ENCODE data around the gene LCN10. TPM values are rescaled to one million over a fixed set of nuclear protein-coding genes. Genes with fewer than 3 reads are reported as not detected.

LCN10 gene
- total and polyA plus RNA-seq, 2 donors (not counting 3 experiments of a cell fraction or from before 2014, with no cell fraction given), result not detected

DNA sequence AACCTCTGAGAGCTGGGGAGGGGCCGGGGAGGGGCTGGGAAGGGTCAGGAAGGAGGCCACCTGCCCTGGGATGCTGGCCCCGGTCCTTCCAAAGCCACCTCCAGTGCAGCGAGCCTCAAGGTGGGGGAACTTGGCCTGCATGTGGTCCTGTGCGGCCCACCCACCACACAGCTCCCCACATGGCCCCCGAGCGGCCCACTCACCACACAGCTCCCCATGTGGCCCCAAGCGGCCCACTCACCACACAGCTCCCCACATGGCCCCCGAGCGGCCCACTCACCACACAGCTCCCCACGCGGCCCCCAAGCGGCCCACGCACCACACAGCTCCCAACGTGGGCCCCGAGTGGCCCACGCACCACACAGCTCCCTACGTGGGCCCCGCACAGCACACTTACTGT is 2.0 kb upstream of the LCN10 start:
- dilution Hi-C loops (cut with MboI; ENCODE audit: extremely low pct_ligation_motif_present, low sequenced_read_pairs) (no loop called here), intact Hi-C loops (cut with micrococcal nuclease) (no loop called here)
- no peak overlapping the region for H2AFZ ChIP-seq (ENCODE audit: low read depth, low read length)
- H3K79me2 ChIP-seq (ENCODE audit: control insufficient read depth, insufficient read depth, low read length), result no peaks in the 10 kb centered on the region
- no peaks in the 10 kb centered on the region for H3K9me1 ChIP-seq (replicated peaks; ENCODE audit: control insufficient read depth, extremely low read depth, insufficient read depth, low read length)
- FAIRE-seq (no peak), DNase-seq (ENCODE audit: low read depth, low spot score) (no peak)
- no peaks in the 10 kb centered on the region for H3K36me3 ChIP-seq (ENCODE audit: control insufficient read depth in 2 of 2, extremely low read depth in 1 of 2, insufficient read depth in 2 of 2, low read length in 2 of 2)
- no peak overlapping the region for H3K4me2 ChIP-seq (ENCODE audit: insufficient read depth, low read length)
- no peak overlapping the region for H3K27ac ChIP-seq (ENCODE audit: insufficient read depth, low read depth, low read length)
- no TSS peak for BruUV-seq (replicated peaks)
- H3K9ac ChIP-seq (replicated peaks; ENCODE audit: extremely low read depth, insufficient read depth, low read length), result no peak overlapping the region
- ChIA-PET POLR2A (interaction anchor here (1.3 kb wide), 1 partner anchor 17 kb away, joined by 9 read pairs; no protein-coding TSS in a partner anchor), CTCF (interaction anchor here (1.3 to 6.0 kb wide), 2 partner anchors 13 to 15 kb away, joined by 3 to 31 read pairs; partner anchors contain the start of gene LCN8)
- H3K27me3 ChIP-seq (ENCODE audit: control insufficient read depth in 2 of 2, insufficient read depth in 2 of 2, low read length in 2 of 2), result peaks cover 0 to 5% of the 10 kb centered on the region in 2 experiments
- no peaks in the 10 kb centered on the region for H3K9me3 ChIP-seq (replicated peaks; ENCODE audit: control insufficient read depth, insufficient read depth, low read length)
- no peak overlapping the region for H3K4me3 ChIP-seq (replicated peaks in 1 of 3; ENCODE audit: insufficient read depth in 1 of 3, low read depth in 1 of 3, low read length in 3 of 3)
- no peaks in the 10 kb centered on the region for H4K20me1 ChIP-seq (replicated peaks; ENCODE audit: control insufficient read depth, extremely low read depth, insufficient read depth, low read length)
- no peaks in the 10 kb centered on the region for H3K4me1 ChIP-seq (ENCODE audit: control insufficient read depth, extremely low read depth, insufficient read depth, low read length)
- TF ChIP-seq JUN (IDR thresholded peaks at IDR 0.05; ENCODE audit: borderline replicate concordance, insufficient read depth, insufficient read length, low read depth), result no peak

- H3K36me3 ChIP-seq (ENCODE audit: control insufficient read depth in 2 of 2, extremely low read depth in 1 of 2, insufficient read depth in 2 of 2, low read length in 2 of 2), result no peaks in the 10 kb centered on the region
- ChIA-PET CTCF (interaction anchor here (1.0 to 6.0 kb wide), 3 partner anchors 14 to 57 kb away, joined by 3 to 31 read pairs (median 5); no protein-coding TSS in a partner anchor), POLR2A (interaction anchor here (1.0 kb wide), 1 partner anchor 16 kb away, joined by 3 read pairs; no protein-coding TSS in a partner anchor)
- DNase-seq (ENCODE audit: low read depth, low spot score), result no peak
- H3K9me3 ChIP-seq (replicated peaks; ENCODE audit: control insufficient read depth, insufficient read depth, low read length), result no peaks in the 10 kb centered on the region
- H3K9me1 ChIP-seq (replicated peaks; ENCODE audit: control insufficient read depth, extremely low read depth, insufficient read depth, low read length), result no peaks in the 10 kb centered on the region
- BruUV-seq (replicated peaks), result no TSS peak
- H3K79me2 ChIP-seq (ENCODE audit: control insufficient read depth, insufficient read depth, low read length), result no peaks in the 10 kb centered on the region
- intact Hi-C loops (cut with micrococcal nuclease), result no loop called here
- no peak for FAIRE-seq
- peaks cover 0 to 5% of the 10 kb centered on the region in 2 experiments for H3K27me3 ChIP-seq (ENCODE audit: control insufficient read depth in 2 of 2, insufficient read depth in 2 of 2, low read length in 2 of 2)
- no peaks in the 10 kb centered on the region for H4K20me1 ChIP-seq (replicated peaks; ENCODE audit: control insufficient read depth, extremely low read depth, insufficient read depth, low read length)
- dilution Hi-C loops (cut with MboI; ENCODE audit: extremely low pct_ligation_motif_present, low sequenced_read_pairs), result no loop called here
- H3K4me1 ChIP-seq (ENCODE audit: control insufficient read depth, extremely low read depth, insufficient read depth, low read length), result no peaks in the 10 kb centered on the region
- H2AFZ ChIP-seq (ENCODE audit: low read depth, low read length), result no peak overlapping the region
- H3K9ac ChIP-seq (replicated peaks; ENCODE audit: extremely low read depth, insufficient read depth, low read length), result no peak overlapping the region
- no peak overlapping the region for H3K4me3 ChIP-seq (replicated peaks in 1 of 3; ENCODE audit: insufficient read depth in 1 of 3, low read depth in 1 of 3, low read length in 3 of 3)
- no peak overlapping the region for H3K4me2 ChIP-seq (ENCODE audit: insufficient read depth, low read length)
- no peak overlapping the region for H3K27ac ChIP-seq (ENCODE audit: insufficient read depth, low read depth, low read length)
- no peak for TF ChIP-seq EZH2 (IDR thresholded peaks at IDR 0.05; ENCODE audit: borderline replicate concordance, low read depth, low read length, severe bottlenecking)
- no peak for TF ChIP-seq GATA2 (IDR thresholded peaks at IDR 0.05; ENCODE audit: insufficient read depth, insufficient read length, low read depth, low read length)
- TF ChIP-seq, protein P1, sequence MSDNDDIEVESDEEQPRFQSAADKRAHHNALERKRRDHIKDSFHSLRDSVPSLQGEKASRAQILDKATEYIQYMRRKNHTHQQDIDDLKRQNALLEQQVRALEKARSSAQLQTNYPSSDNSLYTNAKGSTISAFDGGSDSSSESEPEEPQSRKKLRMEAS (IDR thresholded peaks at IDR 0.05; ENCODE audit: insufficient read depth, insufficient read length), result no peak
- TF ChIP-seq JUN (IDR thresholded peaks at IDR 0.05; ENCODE audit: borderline replicate concordance, insufficient read depth, insufficient read length, low read depth), result no peak
- TF ChIP-seq POLR2AphosphoS5 (IDR thresholded peaks at IDR 0.05; ENCODE audit: insufficient read depth, low read depth, low read length), result no peak
- TF ChIP-seq MYC (IDR thresholded peaks at IDR 0.05; ENCODE audit: low read depth, low read length), result no peak
- TF ChIP-seq FOS (IDR thresholded peaks at IDR 0.05; ENCODE audit: borderline replicate concordance, insufficient read depth, low read length), result no peak
- no peak for TF ChIP-seq POLR2A (IDR thresholded peaks at IDR 0.05; ENCODE audit: low read depth, low read length)
- TF ChIP-seq, protein P2, sequence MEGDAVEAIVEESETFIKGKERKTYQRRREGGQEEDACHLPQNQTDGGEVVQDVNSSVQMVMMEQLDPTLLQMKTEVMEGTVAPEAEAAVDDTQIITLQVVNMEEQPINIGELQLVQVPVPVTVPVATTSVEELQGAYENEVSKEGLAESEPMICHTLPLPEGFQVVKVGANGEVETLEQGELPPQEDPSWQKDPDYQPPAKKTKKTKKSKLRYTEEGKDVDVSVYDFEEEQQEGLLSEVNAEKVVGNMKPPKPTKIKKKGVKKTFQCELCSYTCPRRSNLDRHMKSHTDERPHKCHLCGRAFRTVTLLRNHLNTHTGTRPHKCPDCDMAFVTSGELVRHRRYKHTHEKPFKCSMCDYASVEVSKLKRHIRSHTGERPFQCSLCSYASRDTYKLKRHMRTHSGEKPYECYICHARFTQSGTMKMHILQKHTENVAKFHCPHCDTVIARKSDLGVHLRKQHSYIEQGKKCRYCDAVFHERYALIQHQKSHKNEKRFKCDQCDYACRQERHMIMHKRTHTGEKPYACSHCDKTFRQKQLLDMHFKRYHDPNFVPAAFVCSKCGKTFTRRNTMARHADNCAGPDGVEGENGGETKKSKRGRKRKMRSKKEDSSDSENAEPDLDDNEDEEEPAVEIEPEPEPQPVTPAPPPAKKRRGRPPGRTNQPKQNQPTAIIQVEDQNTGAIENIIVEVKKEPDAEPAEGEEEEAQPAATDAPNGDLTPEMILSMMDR (IDR thresholded peaks at IDR 0.05; ENCODE audit: extremely low read depth in 1 of 2, insufficient read depth in 1 of 2, low read depth in 1 of 2, low read length in 2 of 2), result no peak
Observed at GRCh38 chr9:136743639-136744211, 985 bp upstream of the LCN10 start.
